Measurements from ENCODE around the gene GPR160. TPM values are rescaled to one million over a fixed set of nuclear protein-coding genes. Genes with fewer than 3 reads are reported as not detected.
A peak's percentile ranks its signal among the peaks of the same experiment; 100 is the strongest.

The GPR160 gene
- total and polyA plus RNA-seq, 10 of the 15 experiments (the other 5 are each of a cell fraction or from before 2014, with no cell fraction given): 1.2 to 57.7 (median 30.9) TPM

DNA sequence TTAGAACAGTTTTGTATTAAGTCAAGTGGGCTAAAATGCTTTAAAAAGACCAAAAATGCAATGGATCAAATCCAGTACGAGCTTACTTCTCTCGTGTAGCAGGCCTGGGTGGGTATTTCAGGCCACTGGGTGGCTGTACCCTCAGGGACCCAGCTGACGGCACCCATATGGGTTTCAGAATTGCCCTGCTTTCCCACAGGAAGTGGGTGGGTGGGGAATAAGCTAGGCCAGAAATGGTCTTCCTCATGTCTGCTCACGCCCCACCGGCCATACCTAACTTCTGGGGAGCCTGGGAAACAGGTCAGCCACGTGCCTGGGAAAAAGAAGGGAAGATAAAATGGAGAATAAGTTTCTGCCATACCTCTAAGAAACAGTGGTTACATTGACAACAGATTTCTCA is 20.3 kb downstream of the GPR160 start:
- Histone ChIP-seq H3K4me1 (ENCODE audit: control insufficient read depth, insufficient read depth, low read length) (peaks cover 42% of the 10 kb centered on the region), H3K36me3 (ENCODE audit: control insufficient read depth in 2 of 2, insufficient read depth in 2 of 2, low read length in 1 of 2) (peaks cover 0 to 15% of the 10 kb centered on the region in 2 experiments; a peak in 2 of 4 replicates), H3K9ac (ENCODE audit: control insufficient read depth, insufficient read depth, low read length) (peak overlapping the region; percentile 61), H3K4me2 (ENCODE audit: control insufficient read depth, insufficient read depth) (peak overlapping the region; percentile 64), H3K27ac (ENCODE audit: control insufficient read depth, insufficient read depth) (peak overlapping the region; percentile 94), H3K27me3 (replicated peaks in 1 of 2; ENCODE audit: control insufficient read depth in 2 of 2, insufficient read depth in 2 of 2, low read length in 1 of 2) (no peaks in the 10 kb centered on the region), H3K79me2 (ENCODE audit: control insufficient read depth, insufficient read depth, low read length) (peaks cover 50% of the 10 kb centered on the region), H4K20me1 (ENCODE audit: control insufficient read depth, insufficient read depth) (no peaks in the 10 kb centered on the region), H2AFZ (ENCODE audit: control insufficient read depth, low read depth, low read length) (no peak overlapping the region; the same call in 1 of the 2 replicates), H3K4me3 (peak overlapping the region; percentile 56; the same call in 1 of the 2 replicates), H3K9me3 (replicated peaks; ENCODE audit: control insufficient read depth, insufficient read depth, low read length) (no peaks in the 10 kb centered on the region; the same call in 1 of the 3 replicates)
- DNase-seq (ENCODE audit: low read depth, low spot score) (no peak), ATAC-seq (no peak), FAIRE-seq (no peak)
- SMC1A ChIA-PET (ENCODE audit: uncharacterized antibody, unreplicated experiment): interaction anchor here (0.6 to 4.1 kb wide), 6 partner anchors 14 to 196 kb away, joined by 3 to 30 read pairs (median 4); no protein-coding TSS in a partner anchor
- in situ Hi-C loops (cut with MboI) (loop anchor here (10.0 kb wide), 2 partner anchors 193 to 577 kb away; partner anchors contain the start of gene LRRC31), intact Hi-C loops (cut with micrococcal nuclease; ENCODE audit: unreplicated experiment) (loop anchor here (5.0 kb wide), 3 partner anchors 211 to 574 kb away; partner anchors contain the start of gene SKIL)
- no TSS peak for BruUV-seq (replicated peaks)
- CTCF ChIA-PET: interaction anchor here (0.6 to 1.3 kb wide), 2 partner anchors 24 to 1611 kb away, joined by 3 read pairs; no protein-coding TSS in a partner anchor
- RAD21 ChIA-PET (ENCODE audit: unreplicated experiment): interaction anchor here (1.5 kb wide), 1 partner anchor 34 kb away, joined by 3 read pairs; no protein-coding TSS in a partner anchor
- POLR2A ChIA-PET: interaction anchor here (0.5 to 1.2 kb wide), 2 partner anchors 70 to 125 kb away, joined by 3 read pairs; no protein-coding TSS in a partner anchor
- under 1% methylated on average over 6 of the region's 6 CpGs for WGBS (ENCODE audit: insufficient coverage, insufficient replicate concordance, low lambda C conversion rate, missing lambda C conversion rate)
- TF ChIP-seq FOXK2 (IDR thresholded peaks at IDR 0.05) (no peak), ZSCAN29 (IDR thresholded peaks at IDR 0.05) (no peak), SREBF1 (IDR thresholded peaks at IDR 0.05; ENCODE audit: low read length) (no peak), HDAC6 (IDR thresholded peaks at IDR 0.05; ENCODE audit: unreplicated experiment) (no peak), CHD4 (IDR thresholded peaks at IDR 0.05) (no peak), RBBP5 (conservative IDR thresholded peaks at IDR 0.05) (no peak), PAX5 (IDR thresholded peaks at IDR 0.05; ENCODE audit: borderline replicate concordance, low read depth, low read length) (peak; percentile 13; the same call in 1 of the 2 replicates), ZZZ3 (IDR thresholded peaks at IDR 0.05; ENCODE audit: control insufficient read depth, insufficient read length, low read depth) (no peak), BCLAF1 (IDR thresholded peaks at IDR 0.05) (no peak), JUNB (IDR thresholded peaks at IDR 0.05) (no peak), SRF (IDR thresholded peaks at IDR 0.05; ENCODE audit: low read depth in 2 of 2, low read length in 2 of 2) (peak in 1 of 2 experiments; percentile 51; a peak in 1 of 4 replicates), NR2C2 (IDR thresholded peaks at IDR 0.05; ENCODE audit: borderline replicate concordance, control insufficient read depth, insufficient read length, low read depth) (no peak), HDAC2 (IDR thresholded peaks at IDR 0.05) (no peak), CBX3 (IDR thresholded peaks at IDR 0.05; ENCODE audit: borderline replicate concordance, low read depth) (no peak), TCF12 (IDR thresholded peaks at IDR 0.05; ENCODE audit: low read depth, low read length) (0 out of 2 replicates have a peak, but pooled peaks have one; percentile 25), IRF5 (IDR thresholded peaks at IDR 0.05; ENCODE audit: borderline replicate concordance) (no peak), YY1 (IDR thresholded peaks at IDR 0.05; ENCODE audit: low read depth, low read length) (peak; percentile 57; the same call in 1 of the 2 replicates), CREM (IDR thresholded peaks at IDR 0.05; ENCODE audit: low read depth) (peak; percentile 27; the same call in 1 of the 2 replicates), ZNF384 (IDR thresholded peaks at IDR 0.05; ENCODE audit: borderline replicate concordance, low read depth, low read length) (no peak), RUNX3 (IDR thresholded peaks at IDR 0.05; ENCODE audit: low read length) (peak; percentile 76), JUND (IDR thresholded peaks at IDR 0.05; ENCODE audit: low read depth, low read length) (no peak), IKZF2 (IDR thresholded peaks at IDR 0.05) (peak; percentile 9 to 29; a peak in 1 of 4 replicates), MEF2A (IDR thresholded peaks at IDR 0.05; ENCODE audit: insufficient read depth, low read depth, low read length) (0 out of 2 replicates have a peak, but pooled peaks have one; percentile 46), TARDBP (IDR thresholded peaks at IDR 0.05; ENCODE audit: borderline replicate concordance) (no peak)
